Smooth muscle cell of the brain vasculature (primary cell): ENCODE results near the gene SFMBT2.
A peak's percentile ranks its signal among the peaks of the same experiment; 100 is the strongest.
"Not testable (repeated sequence)": the region's sequence is repeated elsewhere in the genome, so short reads cannot be mapped to it uniquely, and the experiment has no call there.

Experiments
- DNase-seq: peaks from one replicate; pipeline ENCODE4 v3.0.0-alpha.2; 2012; ENCODE audit warnings: low read depth, low spot score

The SFMBT2 gene

GRCh38 chr10:7300384-7300971 is 110.4 kb downstream of the SFMBT2 start:
- no peak for DNase-seq

- not testable (repeated sequence) for DNase-seq
Observed at GRCh38 chr10:7299601-7300325, 111.1 kb downstream of the SFMBT2 start.

GRCh38 chr10:7298495-7298894 is 112.3 kb downstream of the SFMBT2 start:
- no peak for DNase-seq

GRCh38 chr10:7297094-7297493 is 113.7 kb downstream of the SFMBT2 start:
- no peak for DNase-seq

GRCh38 chr10:7296648-7297047 is 114.2 kb downstream of the SFMBT2 start:
- no peak for DNase-seq

- no peak for DNase-seq
Observed at GRCh38 chr10:7296076-7296475, 114.8 kb downstream of the SFMBT2 start.

GRCh38 chr10:7293378-7293920 is 117.4 kb downstream of the SFMBT2 start:
- no peak for DNase-seq

- DNase-seq: peak; percentile 40
Observed at GRCh38 chr10:7291487-7292270, 119.2 kb downstream of the SFMBT2 start.

- DNase-seq: no peak
Observed at GRCh38 chr10:7288060-7288690, 122.7 kb downstream of the SFMBT2 start.

- DNase-seq: no peak
Observed at GRCh38 chr10:7287377-7287776, 123.5 kb downstream of the SFMBT2 start.

GRCh38 chr10:7285522-7286322 is 125.1 kb downstream of the SFMBT2 start:
- DNase-seq: no peak

GRCh38 chr10:7283246-7283645 is 127.6 kb downstream of the SFMBT2 start:
- DNase-seq: no peak

- DNase-seq: no peak
Observed at GRCh38 chr10:7282457-7282856, 128.4 kb downstream of the SFMBT2 start.

- DNase-seq: no peak
Observed at GRCh38 chr10:7281429-7281828, 129.4 kb downstream of the SFMBT2 start.

GRCh38 chr10:7279303-7279702 is 131.5 kb downstream of the SFMBT2 start:
- DNase-seq: no peak

GRCh38 chr10:7277867-7278266 is 133.0 kb downstream of the SFMBT2 start:
- no peak for DNase-seq

- no peak for DNase-seq
Observed at GRCh38 chr10:7277432-7277831, 133.4 kb downstream of the SFMBT2 start.

- DNase-seq: no peak
Observed at GRCh38 chr10:7275761-7276440, 134.9 kb downstream of the SFMBT2 start.

- no peak for DNase-seq
Observed at GRCh38 chr10:7274293-7274692, 136.5 kb downstream of the SFMBT2 start.

GRCh38 chr10:7272008-7272407 is 138.8 kb downstream of the SFMBT2 start:
- no peak for DNase-seq

GRCh38 chr10:7269988-7270387 is 140.8 kb downstream of the SFMBT2 start:
- DNase-seq: no peak
